NCI-H774 (cell line): ENCODE measurements around the gene S100PBP.

Experiments
- DNase-seq: peaks from one replicate; lab custom pipeline; 2025; lab: John Stamatoyannopoulos, UW

The S100PBP gene

GRCh38 chr1:32817159-32817814, at the start of gene S100PBP, which contains the start of gene YARS1:
Gene S100PBP (plus strand): TSS chr1:32817653. CDS start chr1:32826100, 8,447 bp downstream.
Gene YARS1 (minus strand): TSS chr1:32817358. CDS start chr1:32817244, 114 bp downstream.
- peak; percentile 100 for DNase-seq

GRCh38 chr1:32768110-32768850, 49.2 kb upstream of the S100PBP start:
- DNase-seq = no peak

- no peak for DNase-seq
Observed at GRCh38 chr1:32769524-32770220, 47.8 kb upstream of the S100PBP start.

GRCh38 chr1:32770221-32770731, 47.2 kb upstream of the S100PBP start:
- DNase-seq = no peak

DNA sequence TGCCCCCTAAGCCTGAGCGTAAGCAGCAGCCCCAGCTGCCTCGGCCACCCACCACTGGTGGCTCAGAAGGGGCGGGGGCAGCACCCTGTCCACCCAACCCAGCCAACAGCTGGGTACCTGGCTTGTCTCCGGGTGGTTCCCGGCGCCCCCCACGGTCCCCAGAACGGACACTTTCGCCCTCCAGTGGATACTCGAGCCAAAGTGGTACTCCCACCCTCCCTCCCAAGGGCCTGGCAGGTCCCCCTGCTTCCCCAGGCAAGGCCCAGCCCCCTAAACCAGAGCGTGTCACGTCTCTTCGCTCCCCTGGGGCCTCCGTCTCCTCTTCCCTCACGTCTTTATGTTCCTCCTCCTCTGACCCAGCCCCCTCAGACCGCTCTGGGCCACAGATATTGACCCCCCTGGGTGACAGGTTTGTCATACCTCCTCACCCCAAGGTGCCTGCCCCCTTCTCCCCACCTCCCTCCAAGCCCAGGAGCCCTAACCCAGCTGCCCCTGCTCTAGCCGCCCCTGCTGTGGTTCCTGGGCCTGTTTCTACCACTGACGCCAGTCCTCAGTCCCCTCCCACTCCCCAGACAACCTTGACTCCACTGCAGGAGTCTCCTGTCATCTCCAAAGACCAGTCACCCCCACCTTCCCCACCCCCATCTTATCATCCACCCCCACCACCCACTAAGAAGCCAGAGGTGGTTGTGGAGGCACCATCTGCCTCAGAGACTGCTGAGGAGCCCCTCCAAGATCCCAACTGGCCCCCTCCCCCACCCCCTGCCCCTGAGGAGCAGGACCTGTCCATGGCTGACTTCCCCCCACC, 46.5 kb upstream of the S100PBP start:
- no peak for DNase-seq

DNA sequence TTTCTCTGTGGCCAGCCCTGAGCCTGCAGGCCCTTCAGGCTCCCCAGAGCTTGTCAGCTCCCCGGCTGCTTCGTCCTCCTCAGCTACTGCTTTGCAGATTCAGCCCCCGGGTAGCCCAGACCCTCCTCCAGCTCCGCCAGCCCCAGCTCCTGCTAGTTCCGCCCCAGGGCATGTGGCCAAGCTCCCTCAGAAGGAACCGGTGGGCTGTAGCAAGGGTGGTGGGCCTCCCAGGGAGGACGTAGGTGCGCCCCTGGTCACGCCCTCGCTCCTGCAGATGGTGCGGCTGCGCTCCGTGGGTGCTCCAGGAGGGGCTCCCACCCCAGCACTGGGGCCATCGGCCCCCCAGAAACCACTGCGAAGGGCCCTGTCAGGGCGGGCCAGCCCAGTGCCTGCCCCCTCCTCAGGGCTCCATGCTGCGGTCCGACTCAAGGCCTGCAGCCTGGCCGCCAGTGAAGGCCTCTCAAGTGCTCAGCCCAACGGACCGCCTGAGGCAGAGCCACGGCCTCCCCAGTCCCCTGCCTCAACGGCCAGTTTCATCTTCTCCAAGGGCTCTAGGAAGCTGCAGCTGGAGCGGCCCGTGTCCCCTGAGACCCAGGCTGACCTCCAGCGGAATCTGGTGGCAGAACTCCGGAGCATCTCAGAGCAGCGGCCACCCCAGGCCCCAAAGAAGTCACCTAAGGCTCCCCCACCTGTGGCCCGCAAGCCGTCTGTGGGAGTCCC, 45.7 kb upstream of the S100PBP start:
- DNase-seq = no peak

- no peak for DNase-seq
Observed at GRCh38 chr1:32772281-32773017, 45.0 kb upstream of the S100PBP start.

- peak; percentile 82 for DNase-seq
Observed at GRCh38 chr1:32773018-32773763, 44.3 kb upstream of the S100PBP start.

DNA sequence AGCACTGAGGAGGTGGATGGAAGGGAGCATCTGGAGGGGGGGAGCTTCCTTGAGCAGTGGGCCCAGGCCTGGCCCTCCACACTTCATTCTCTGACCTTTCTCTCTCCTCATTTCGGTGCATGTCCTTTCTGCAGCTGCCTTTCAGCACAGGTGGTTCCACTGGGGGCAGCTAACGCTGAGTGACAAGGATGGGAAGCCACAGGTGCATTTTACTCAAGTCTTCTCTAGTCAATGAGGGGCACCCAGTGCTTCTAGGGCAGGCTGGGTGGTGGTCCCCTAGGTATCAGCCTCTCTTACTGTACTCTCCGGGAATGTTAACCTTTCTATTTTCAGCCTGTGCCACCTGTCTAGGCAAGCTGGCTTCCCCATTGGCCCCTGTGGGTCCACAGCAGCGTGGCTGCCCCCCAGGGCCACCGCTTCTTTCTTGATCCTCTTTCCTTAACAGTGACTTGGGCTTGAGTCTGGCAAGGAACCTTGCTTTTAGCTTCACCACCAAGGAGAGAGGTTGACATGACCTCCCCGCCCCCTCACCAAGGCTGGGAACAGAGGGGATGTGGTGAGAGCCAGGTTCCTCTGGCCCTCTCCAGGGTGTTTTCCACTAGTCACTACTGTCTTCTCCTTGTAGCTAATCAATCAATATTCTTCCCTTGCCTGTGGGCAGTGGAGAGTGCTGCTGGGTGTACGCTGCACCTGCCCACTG, 43.5 kb upstream of the S100PBP start:
- DNase-seq = no peak

DNA sequence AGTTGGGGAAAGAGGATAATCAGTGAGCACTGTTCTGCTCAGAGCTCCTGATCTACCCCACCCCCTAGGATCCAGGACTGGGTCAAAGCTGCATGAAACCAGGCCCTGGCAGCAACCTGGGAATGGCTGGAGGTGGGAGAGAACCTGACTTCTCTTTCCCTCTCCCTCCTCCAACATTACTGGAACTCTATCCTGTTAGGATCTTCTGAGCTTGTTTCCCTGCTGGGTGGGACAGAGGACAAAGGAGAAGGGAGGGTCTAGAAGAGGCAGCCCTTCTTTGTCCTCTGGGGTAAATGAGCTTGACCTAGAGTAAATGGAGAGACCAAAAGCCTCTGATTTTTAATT, 43.0 kb upstream of the S100PBP start:
- DNase-seq = no peak

GRCh38 chr1:32774950-32775634, 42.4 kb upstream of the S100PBP start:
- no peak for DNase-seq

DNA sequence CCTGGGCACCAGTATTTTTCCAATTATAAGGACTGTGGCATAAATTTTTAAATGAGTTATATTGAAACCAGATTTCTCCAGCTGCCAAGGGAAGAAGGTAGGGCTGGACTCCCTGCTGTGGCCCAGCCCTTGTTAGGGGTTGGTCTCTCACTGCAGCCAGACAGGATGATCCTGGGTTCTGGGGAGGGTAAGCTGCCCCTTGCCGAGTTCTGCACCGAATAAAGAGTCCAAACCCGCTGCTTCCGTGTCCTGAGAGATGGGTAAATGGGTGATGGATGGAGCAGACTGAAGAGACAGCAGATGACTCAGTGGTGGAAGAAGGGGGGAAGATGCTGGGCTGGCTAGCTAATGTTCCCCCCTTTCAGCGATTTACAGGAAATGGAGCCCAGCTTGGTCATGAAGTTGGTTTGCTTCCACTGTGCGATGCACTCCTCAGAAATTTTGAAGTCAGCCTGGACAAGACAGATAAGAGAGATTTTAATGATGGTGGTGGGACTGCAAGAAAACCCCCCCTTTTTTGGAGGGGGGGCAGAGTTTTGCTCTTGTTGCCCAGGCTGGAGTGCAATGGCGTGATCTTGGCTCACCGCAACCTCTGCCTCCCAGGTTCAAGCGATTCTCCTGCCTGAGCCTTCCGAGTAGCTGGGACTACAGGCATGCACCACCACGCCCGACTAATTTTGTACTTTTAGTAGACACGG, 41.7 kb upstream of the S100PBP start:
- DNase-seq = no peak

DNA sequence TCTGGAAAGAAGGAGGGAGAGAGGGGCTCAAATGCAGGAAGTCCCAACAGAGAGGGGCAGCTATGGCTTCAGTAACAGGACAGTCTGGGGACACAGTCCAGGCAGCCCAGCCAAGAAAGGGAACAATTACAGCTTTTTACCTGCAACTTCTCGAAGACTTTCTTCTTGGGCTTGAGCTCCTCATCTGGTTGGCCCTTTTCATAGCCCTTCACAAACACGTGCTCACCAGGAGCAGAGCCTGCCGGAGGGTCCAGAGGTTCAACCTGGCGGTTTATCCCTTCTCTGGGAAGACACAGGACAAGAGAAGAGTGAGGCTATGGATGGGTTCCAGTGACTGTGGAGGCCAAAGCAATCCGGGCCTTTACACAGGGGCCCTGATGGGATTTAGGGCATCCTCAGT, 38.2 kb upstream of the S100PBP start:
- DNase-seq = no peak

DNA sequence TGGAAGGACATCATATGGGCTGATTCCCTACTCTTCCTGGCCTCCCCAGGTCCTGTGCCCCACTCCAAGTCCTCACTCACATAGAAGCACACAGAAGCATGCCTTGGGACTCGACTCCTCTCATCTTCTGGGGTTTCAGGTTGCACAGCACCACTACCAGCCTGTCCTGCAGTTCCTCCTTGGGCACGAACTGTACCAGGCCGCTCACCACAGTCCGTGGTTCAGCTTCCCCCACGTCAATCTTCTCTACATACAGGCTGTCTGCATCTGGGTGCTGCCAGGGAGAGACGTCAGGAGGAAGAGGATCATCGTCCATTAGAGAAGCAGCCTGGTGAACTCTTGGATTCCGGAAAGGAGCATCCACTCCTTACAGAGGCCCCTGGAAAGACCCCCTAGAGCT, 37.4 kb upstream of the S100PBP start:
- DNase-seq = no peak

DNA sequence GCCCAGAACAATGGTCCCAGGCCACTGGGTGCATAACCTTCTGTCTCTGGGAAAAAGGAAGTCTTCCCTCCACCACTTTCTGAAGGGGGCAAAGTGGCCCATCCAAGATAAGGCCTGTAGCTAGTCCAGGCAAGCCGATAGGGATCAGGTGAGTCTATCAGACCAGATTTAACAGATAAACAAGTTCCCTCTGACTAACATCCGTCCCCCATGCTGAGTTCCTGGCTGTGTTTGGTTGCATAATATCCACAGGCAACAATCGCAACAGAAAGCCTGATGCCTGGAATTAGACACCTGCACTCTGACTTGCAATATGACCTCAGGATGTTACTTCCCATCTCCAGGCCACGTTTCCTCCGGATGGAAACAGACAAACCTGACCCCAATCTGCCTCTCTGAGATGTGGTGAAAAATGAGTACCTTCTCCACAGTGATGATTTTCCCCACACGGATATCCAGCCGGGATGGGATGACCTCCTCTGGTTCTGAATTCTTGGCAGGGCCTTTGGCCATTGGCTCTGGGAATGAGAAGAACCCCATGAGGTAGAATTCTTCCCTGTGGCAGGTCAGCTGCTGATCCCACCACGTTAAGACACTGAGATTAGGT, 36.7 kb upstream of the S100PBP start:
- DNase-seq = no peak

GRCh38 chr1:32782086-32782485, 35.4 kb upstream of the S100PBP start:
- DNase-seq = no peak

DNA sequence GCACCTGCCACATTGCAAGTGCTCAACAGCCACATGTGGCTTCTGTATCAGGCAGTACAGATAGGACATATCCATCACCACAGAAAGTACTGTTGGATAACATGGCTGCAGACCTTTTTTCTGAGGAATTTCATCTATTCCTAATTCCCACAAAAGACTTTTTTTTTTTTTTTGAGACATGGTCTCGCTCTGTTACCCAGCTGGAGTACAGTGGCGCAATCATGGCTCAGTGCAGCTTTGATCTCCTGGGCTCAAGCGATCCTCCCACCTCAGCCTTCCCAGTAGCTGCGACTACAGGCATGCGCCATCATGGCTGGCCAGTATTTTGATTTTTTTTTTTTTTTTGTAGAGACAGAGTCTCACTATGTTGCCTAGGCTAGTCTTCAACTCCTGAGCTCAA, 33.6 kb upstream of the S100PBP start:
- no peak for DNase-seq

GRCh38 chr1:32784817-32785216, 32.6 kb upstream of the S100PBP start:
- no peak for DNase-seq
